Stimulated activated CD8-positive, alpha-beta memory T cell treated with anti-CD3 and anti-CD28 coated beads, Interleukin-7, amount 100 ng/mL, for 24 hours (primary cell): ENCODE measurements around the gene HACL1.
A peak's percentile ranks its signal among the peaks of the same experiment; 100 is the strongest.

Experiments used
- DNase-seq: peaks from one replicate; pipeline ENCODE4 v3.0.0-alpha.2; 2020; ENCODE audit warnings: low read depth

The HACL1 gene

DNA sequence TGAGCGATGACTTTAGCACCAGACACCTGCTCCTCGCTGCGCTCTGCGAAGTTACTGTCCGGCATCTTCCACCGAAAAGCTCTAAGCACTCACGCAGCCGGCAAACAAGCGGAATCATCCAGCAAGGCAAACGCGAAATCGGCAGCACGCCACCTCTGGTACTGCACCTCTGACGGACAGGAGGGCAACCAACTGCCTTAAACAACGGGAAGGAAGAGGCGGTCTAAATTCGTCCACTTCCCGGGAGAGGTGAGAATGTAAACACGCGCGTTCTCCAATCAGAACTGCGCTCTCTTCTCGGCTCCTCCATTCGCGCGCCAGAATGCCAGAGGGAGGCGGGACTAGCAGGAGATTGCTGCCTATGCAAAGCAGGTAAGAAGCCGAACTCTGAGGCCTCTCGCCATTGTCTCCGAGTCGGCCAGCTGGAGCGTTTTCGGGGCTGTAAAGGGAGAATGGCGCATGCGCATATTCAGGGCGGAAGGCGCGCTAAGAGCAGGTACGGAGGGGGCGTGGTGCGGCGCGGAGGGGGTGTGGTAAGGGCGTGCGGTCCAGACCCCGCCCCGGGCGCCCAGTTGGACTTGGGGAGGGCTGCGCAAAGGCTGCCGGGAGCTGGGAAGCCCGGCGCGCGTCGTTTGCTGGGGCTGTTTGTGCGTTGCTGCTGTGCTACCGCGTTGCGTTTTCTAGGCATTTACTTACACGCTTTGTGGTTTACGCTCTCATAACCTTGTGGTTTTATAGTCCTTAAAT is at the start of gene HACL1, which contains the start of gene BTD:
Gene HACL1, minus strand, starts transcription at position 171 of the 747 bp plus-strand sequence. Its CDS starts 106 bp downstream, at position 65.
Gene BTD, plus strand, starts transcription at position 347 of the 747 bp plus-strand sequence. CDS start 33,695 bp downstream, outside the sequence.
- DNase-seq: peak; percentile 98

DNA sequence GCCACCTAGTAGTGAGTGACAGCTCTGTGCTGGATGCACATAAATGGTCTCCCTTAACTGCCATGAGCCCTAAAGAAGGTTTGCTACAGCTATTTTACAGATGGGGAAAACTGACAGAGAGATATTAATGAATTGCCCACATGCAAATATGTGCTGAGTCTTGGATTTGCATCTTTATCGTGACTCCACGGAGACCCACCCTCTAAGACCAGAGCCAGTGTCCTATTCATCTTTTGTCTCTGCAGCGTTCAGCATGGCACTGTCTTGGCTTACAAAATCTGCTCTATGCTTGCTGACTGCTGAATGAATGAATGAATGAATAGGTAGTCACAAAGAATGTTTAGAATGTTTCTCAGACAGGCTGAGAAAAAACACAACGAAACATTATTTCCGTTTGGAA is 48.5 kb upstream of the HACL1 start:
- no peak for DNase-seq

DNA sequence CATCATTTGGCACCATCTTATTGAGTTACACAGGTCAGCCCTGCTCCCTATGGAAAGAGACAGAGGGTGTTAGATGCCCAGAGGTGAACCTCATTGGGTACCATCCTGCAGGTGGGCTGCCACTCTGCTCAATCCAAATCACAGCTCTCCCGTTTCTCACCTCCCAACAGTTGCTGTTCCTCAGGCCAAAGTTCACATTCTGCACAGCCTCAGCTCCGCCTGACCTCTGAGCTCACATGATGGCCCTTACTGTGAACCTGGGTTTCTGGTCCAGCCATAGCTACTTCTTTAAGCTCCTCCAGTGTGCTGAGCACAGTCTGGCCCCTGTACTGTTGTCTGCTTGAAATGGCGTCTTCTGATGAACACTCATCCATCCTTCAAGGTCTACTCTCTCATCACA is 48.0 kb upstream of the HACL1 start:
- DNase-seq: no peak

DNA sequence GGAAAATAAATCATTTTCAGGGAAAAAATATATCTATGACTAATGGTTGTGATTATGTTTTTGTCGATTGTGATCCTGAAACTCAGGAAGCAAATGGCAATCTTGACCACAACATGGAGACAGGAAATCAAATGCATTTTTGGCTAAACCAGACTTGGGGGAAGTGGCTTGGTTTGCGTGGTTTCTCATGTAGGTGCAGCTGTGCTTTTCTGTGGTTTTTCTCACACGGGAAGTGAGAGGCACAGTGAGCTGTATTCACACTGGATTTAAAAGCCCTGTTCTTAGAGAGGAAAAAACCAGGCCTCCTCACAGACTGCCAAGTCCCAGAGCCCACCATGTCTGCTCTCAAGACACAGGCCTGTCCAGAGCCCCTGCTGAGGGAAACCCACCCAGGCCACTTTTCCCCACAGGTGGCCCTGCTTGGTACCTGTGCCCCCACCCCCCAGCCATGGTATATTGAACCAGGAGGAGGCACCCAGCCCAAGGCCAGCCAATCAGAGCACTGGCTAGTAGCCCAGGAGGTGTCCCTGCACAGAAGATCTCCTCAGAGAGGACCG is 46.3 kb upstream of the HACL1 start:
- no peak for DNase-seq

DNA sequence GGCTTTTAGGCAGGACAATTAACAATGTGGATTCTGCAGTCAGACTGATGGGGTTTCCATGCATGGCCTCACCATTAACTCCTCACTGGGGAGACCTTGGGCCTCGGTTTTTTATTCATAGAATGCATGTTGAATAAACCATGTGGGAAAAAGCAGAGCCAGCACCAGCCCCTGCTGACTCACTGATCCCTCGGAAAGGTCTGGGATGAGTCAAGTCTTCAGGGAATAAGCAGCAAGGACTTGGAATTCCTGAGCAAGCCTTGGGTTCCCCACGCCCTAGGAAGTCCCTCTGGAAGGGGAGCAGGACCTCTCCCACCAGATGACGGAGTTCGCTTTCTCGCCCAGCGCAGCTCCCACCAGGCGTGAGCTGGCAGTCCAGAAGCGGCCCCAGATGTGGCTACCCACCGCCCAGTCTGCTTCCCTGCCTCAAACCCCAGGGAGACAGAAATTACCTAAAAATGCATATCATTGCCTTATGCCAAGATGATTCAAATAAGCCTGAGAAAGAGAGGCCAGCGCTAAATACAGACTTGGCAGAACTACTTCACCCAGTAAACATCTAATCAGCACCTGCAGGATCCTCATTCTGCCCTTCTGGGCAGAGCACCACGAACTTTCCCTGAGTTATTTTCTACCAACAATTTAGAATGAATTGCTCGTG is 45.6 kb upstream of the HACL1 start:
- no peak for DNase-seq

DNA sequence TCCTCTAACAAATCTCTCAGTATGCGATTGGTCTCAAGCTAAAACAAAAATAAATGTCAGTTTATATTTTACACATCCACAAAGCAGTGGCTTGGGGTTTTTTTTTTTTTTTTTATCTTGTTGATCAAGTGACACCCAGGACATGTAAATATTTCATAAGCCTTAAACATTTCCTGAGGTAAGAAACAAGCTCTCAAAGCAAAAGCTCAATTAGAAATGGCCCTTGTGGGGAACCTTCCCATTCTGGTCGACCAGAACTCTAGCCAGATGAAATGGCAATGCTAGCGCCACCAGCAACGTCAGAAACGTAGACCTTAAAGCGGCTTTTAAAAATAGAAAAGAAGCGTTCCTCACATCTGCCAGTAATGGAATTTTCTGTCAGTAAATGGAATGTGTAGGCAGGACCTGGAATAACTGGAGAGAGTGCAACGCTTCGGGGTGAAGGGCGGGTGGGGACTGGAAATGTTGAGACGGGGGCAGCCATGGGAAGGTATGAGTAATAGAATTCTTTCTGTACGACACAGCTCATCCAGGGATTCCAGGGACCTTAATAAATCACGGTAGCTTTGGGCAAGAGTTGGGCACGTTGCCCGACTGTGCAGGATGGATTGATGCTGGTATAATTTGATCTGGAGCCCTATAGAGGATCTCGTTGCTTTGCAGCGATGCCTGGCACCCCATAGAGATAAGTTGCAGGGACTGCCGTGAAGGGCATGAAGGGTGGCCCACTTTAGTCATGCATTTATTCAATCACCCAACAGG is 44.6 kb upstream of the HACL1 start:
- no peak for DNase-seq

DNA sequence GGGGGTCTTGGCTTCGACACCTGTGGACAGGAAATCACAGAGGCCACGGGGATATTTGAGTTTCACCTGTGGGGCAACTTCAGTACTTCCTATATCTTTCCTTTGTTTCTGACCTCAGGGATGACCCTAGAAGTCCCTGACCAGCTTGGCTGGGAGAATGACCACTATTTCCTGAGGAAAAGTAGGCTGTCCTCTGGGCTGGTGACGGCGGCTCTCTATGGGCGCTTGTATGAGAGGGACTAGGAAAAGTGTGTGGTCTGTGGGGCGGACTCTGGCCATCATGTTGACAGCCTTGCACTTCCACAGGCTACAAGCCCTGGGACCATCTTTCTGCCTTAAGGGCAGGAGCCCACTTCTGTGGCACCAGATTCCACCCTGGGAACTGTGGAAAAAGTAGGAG is 43.9 kb upstream of the HACL1 start:
- DNase-seq: no peak

DNA sequence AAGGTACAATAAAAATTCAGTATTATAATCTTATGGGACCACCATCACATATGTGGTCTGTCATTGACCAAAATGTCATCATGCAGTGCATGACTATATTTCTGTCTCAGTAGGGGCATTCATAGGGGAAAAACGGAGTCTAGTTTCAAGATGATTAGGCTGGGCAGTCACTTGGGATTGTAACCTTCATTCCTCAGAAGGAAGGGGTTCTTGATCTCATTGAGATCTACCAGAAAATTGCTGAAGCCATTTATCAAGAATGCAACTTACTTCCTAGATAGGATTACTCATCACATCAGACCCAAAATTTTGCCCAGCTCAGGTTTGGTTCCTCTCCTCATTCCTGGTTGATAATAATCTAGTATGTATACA is 37.5 kb upstream of the HACL1 start:
- no peak for DNase-seq

DNA sequence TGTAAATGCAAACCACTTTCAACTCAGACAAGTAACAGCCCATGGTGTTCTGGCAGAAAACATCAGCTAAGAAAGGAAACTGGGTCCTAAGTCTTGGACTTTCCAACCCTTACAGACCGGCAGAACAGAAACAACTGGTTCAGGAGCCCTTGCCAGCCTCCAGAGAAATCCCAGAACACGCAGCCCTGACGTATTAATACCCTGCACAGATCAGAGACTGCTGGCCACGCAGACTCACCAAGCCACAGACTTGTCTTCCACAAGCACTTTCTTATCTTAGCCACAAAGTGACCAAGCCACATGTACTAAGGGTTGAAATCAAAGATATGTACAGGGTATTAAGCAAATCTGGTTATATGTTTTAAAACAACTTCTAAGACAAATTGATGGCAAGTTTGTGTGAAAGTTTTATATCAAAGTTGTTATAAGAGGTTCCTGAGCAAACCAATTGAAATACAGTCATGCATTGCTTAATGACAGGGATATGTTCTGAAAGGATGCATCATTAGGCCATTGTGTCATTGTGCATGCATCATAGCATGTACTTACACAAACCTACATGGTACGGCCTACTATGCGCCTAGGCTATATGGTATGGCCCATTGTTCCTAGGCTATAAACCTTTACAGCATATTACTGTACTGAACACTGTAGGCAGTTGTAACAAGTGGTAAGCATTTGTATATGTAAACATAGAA is 37.0 kb upstream of the HACL1 start:
- DNase-seq: no peak

DNA sequence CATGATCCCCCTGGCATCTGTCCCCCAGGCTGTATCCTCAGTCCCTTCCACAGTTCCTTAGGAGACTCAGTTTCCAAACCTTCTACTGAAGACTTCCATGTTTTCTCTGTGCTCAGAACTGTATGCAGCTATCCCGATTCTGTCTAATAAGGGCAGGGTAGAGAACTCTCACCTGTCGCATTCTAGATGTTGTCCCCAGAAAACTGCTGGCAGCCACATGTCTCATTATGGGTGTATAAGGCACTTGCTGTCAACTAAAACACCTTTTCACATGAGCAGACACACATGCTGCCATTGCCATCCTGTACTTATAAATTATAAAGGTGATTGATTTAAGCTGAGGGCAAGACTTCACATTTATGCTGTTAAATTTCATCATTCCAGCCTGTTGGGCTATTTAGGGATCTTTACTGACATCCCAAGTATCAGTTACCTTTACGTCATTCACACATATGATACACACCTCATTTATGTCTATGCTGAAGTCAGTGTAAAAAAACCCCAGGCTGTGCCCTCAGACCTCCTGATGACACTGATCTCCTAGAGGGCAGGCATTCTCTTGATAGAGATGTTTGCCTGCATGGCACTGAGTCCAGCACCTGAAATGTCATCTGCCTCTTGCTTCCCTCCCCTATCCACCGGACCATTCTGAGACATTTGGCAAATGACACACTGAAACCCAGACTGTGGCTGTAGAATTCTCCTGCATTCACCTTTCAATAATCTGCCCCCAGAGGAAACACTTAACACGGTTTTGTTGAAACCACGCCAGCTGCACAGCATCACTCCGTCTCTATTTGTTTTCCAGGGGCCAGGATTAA is 36.0 kb upstream of the HACL1 start:
- no peak for DNase-seq

DNA sequence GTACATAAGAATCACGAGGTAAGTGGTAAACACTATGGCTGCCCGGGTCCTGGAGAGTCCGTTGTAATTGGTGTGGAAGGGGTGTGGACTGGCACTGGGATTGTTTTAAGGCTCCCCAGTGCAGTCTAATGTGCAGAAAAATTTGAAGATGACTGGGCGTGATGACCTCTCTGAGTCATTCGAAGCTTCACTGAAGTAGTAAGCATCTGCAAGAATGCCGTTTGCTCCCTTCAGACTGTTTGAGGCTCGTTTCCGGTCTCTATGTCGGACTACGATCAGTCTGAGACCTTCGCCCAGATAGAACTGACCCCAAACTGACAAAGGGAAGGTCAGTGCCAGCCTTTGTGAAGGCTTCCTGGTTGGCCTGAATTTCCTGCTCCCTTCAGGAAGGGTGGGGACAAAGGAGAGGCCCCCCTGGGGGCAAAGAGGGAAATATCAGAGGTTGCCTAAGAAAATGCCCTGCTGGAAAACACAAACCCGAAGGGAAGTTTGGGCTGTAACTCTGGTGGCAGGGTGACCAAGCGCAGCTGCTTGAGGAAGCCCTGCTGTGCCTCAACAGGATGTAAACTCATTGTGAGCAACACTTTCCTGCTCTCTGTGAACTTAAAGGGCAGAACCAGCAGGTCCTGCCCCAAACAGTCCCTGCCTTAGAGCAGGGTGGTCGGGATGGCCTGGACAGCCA is 34.8 kb upstream of the HACL1 start:
- no peak for DNase-seq

DNA sequence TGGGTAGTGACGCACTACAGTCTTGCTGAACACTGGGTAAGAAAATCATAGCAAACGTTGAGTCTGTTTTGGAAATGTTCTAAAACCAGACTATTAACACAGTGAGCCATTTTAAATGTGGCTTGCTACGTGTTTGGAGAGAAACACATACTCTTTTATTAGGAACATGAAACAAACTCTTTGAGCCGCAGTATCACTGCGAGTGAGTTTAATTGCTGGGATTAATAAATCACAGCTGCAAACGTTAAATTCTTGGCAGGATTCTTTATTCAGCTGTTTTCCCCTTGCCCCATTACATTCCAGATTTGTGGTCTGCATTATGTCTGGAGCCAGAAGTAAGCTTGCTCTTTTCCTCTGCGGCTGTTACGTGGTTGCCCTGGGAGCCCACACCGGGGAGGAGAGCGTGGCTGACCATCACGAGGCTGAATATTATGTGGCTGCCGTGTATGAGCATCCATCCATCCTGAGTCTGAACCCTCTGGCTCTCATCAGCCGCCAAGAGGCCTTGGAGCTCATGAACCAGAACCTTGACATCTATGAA is 33.8 kb upstream of the HACL1 start:
- DNase-seq: no peak

DNA sequence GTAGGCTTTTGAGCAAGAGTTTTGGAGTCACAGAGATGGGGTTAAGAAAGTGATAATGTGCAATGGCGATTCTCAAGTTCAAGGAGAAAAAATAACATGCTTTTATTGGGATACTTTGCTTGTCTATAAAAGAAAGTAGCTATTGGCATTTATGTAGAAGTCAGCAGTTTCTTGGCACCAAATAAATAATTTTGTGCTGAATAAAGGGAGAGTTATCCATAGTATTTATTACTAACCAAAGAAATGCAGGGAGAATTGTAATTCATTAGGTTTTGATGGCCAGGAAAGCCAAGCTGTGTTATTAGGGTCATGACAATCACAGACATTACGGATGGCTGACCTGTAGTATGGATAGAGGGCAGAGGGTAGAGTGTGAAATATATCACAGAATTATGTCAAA is 33.3 kb upstream of the HACL1 start:
- no peak for DNase-seq

DNA sequence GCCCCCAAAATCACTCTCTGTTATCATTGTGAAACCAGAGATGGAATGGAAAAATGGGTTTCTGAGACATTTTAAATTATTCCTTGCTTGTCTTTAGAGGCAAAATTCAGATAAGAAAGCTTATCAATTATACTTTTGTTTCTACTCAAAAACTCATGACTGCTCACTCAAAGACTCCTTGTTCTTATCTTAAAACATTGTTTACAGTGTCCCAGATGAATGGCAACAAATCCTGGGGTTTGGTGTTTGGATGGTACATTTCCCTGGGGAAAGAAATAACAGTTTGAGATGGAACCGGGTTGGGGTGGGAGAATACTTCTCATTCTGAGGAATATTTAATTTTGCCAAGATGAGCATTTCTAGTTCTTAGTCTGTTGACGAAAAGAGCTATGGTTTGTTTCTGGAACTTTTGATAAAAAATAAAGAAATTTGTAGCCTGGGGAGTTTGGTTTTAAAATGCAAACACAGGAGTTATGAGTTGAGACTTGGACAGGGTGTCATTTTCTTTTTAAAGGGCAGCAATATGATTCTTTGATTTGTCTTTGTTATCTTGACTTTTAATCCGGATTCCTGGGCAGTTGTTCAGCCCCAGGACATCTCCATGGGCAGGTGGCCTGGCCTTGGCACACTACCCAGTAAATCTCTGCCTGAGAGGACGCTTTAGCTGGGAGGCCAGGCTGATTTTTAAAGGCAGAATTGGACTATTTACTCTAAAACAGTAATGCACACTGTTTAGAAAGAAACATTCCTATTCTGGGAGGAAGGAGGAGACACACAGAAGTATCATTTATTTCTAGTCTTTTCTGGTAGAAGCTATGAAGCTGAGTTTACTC is 32.6 kb upstream of the HACL1 start:
- DNase-seq: no peak

DNA sequence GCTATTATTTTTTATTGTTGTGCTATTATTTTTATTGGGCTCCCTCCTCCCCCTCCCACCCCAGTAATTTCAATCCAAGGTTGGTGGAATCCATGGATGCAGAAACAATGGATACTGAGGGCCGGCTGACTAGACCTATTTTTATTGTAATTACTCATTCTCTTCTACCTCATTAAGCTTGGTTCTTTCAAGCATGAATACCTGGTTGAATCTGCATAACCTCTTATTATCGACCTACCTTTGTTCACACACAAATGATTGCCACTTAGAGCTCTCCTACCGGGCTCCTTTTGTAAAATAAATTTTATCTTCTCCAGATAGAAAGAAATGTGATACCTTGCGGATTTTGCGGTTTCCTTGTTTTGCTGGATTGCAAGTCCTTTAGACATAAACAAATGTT is 31.8 kb upstream of the HACL1 start:
- no peak for DNase-seq

DNA sequence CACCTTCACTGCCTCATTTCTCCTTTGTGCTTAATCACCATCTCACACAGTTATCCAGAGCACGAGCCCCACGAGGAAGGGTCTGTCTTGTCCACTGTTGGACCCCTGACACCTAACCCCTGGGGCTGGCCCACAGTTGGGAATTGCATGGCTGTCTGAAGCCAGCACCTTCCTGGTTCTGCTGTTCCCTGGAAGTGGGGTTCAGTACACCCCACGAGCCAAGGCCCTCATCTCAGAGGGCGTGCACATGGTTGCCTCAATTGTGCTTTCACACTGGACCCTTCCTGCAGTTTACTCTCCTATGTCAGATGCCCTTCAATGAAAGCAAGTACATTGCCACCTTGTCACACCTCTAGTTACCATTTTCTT is 30.8 kb upstream of the HACL1 start:
- DNase-seq: no peak

DNA sequence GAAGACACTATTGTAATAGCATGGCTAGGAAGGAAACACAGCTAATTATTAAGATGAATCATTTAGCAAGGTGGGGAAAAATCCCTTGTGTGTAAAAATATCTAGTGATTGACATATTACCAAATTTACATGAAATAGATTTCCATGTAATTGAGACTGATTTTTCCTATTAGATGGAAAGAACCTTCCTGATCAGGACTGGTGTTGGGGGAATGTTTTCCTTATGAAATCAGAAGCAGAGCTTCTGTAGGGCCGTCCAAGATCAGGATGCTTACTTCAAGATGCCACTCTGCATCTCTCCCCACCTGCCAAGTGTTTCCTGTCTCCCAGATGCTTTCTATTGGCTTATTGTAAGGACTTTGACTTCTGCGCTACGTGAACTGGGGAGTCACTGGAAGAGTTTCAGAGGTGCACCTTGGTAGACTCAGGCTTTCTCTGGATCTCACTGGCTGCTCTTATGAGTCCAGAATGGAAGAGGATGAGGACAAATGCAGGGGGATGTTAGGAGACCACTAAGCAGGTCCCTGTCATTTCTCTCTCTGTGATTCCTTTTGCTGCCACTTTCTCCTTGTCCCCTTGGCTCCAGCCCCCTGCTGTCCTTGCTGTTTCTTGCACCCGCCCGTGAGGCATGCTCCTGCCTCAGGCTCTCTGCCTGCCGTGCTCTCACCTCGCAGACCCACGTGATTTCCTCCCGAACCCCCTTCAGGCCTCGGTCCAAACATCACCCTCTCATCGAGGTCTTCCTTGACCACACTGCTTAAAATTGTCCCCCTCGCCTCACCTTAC is 30.2 kb upstream of the HACL1 start:
- no peak for DNase-seq

DNA sequence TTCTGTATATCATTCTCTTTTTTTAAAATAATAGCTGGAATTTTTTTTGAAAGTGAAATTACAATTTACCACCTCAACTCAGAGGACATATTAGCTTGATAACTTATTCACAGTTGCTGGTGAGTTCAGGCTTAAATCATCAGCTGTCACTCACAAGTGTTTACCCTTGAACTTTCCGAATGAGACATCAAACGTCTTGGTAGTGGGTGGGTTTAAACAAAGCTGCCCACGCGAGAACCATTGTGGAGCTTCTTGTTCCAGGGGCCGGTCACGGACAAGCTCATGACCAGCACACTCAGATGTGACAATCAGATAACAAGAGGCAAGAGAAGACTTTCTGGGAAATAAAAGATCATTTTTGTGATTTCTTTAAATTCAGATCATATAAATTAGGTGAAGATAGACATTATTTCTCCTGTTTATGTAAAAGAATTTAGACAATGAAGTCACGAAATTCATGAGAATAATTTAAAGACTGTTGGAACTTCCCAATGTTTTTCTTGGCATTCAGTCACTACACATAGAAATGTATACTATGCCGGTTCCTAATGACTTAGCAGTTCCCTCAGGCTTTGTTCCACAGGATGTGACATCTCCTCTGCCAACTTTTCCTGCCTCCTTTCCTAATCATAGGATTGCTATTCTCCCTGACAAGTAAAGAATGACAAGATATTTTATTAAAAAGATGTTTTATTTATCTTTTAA is 29.4 kb upstream of the HACL1 start:
- DNase-seq: no peak
